ENCODE results near the gene SMIM5. TPM values are rescaled to one million over a fixed set of nuclear protein-coding genes. Genes with fewer than 3 reads are reported as not detected.

Gene SMIM5
- polyA plus RNA-seq, 1 donor from 2014 or later: 0.59 TPM

- TF ChIP-seq TAF1 (IDR thresholded peaks at IDR 0.05; ENCODE audit: low read depth) (no peak), EZH2 (IDR thresholded peaks at IDR 0.05; ENCODE audit: borderline replicate concordance, insufficient read depth, low read length, poor library complexity, severe bottlenecking) (no peak), POLR2AphosphoS5 (IDR thresholded peaks at IDR 0.05) (no peak), MXI1 (conservative IDR thresholded peaks at IDR 0.05; ENCODE audit: poor library complexity, severe bottlenecking) (no peak), RAD21 (conservative IDR thresholded peaks at IDR 0.05) (no peak), REST (IDR thresholded peaks at IDR 0.05; ENCODE audit: borderline replicate concordance) (no peak), EP300 (conservative IDR thresholded peaks at IDR 0.05; ENCODE audit: poor library complexity, severe bottlenecking) (no peak), CTCF (IDR thresholded peaks at IDR 0.05; ENCODE audit: poor library complexity, severe bottlenecking) (no peak), SMC3 (conservative IDR thresholded peaks at IDR 0.05; ENCODE audit: poor library complexity) (no peak)
- Histone ChIP-seq H3K36me3 (ENCODE audit: insufficient read depth, low read length) (no peaks in the 10 kb centered on the region), H3K79me2 (replicated peaks; ENCODE audit: insufficient read depth, low read length) (no peaks in the 10 kb centered on the region), H3K9ac (ENCODE audit: low read length) (no peak overlapping the region), H3K9me3 (ENCODE audit: low read length) (no peaks in the 10 kb centered on the region), H3K27me3 (ENCODE audit: insufficient read depth, low read depth, low read length) (no peaks in the 10 kb centered on the region), H3K4me2 (ENCODE audit: low read length) (no peak overlapping the region), H3K9me2 (ENCODE audit: insufficient read depth, low read length) (no peaks in the 10 kb centered on the region), H2AFZ (ENCODE audit: low read depth, low read length) (no peak overlapping the region), H3K27ac (ENCODE audit: low read length) (no peak overlapping the region), H4K20me1 (ENCODE audit: insufficient read depth) (no peaks in the 10 kb centered on the region), H3K4me3 (ENCODE audit: low read length) (no peak overlapping the region), H3F3A (ENCODE audit: insufficient read depth, low read length, poor library complexity, severe bottlenecking) (no peaks in the 10 kb centered on the region)
Observed at GRCh38 chr17:75641343-75641742, 8.1 kb downstream of the SMIM5 start.

GRCh38 chr17:75642182-75642783 is 9.0 kb downstream of the SMIM5 start:
- no peak overlapping the region for H2AFZ ChIP-seq (ENCODE audit: low read depth, low read length)
- H3K27ac ChIP-seq (ENCODE audit: low read length): no peak overlapping the region
- no peaks in the 10 kb centered on the region for H3K9me3 ChIP-seq (ENCODE audit: low read length)
- H4K20me1 ChIP-seq (ENCODE audit: insufficient read depth): no peaks in the 10 kb centered on the region
- H3K27me3 ChIP-seq (ENCODE audit: insufficient read depth, low read depth, low read length): no peaks in the 10 kb centered on the region
- H3K36me3 ChIP-seq (ENCODE audit: insufficient read depth, low read length): no peaks in the 10 kb centered on the region
- H3K9ac ChIP-seq (ENCODE audit: low read length): no peak overlapping the region
- H3K4me2 ChIP-seq (ENCODE audit: low read length): no peak overlapping the region
- TF ChIP-seq TAF1 (IDR thresholded peaks at IDR 0.05; ENCODE audit: low read depth) (no peak), EZH2 (IDR thresholded peaks at IDR 0.05; ENCODE audit: borderline replicate concordance, insufficient read depth, low read length, poor library complexity, severe bottlenecking) (no peak), REST (IDR thresholded peaks at IDR 0.05; ENCODE audit: borderline replicate concordance) (no peak), POLR2AphosphoS5 (IDR thresholded peaks at IDR 0.05) (no peak), CTCF (IDR thresholded peaks at IDR 0.05; ENCODE audit: poor library complexity, severe bottlenecking) (no peak), MXI1 (conservative IDR thresholded peaks at IDR 0.05; ENCODE audit: poor library complexity, severe bottlenecking) (no peak), RAD21 (conservative IDR thresholded peaks at IDR 0.05) (no peak), SMC3 (conservative IDR thresholded peaks at IDR 0.05; ENCODE audit: poor library complexity) (no peak)
- H3K9me2 ChIP-seq (ENCODE audit: insufficient read depth, low read length): no peaks in the 10 kb centered on the region
- H3K4me3 ChIP-seq (ENCODE audit: low read length): no peak overlapping the region
- H3K79me2 ChIP-seq (replicated peaks; ENCODE audit: insufficient read depth, low read length): no peaks in the 10 kb centered on the region
- no peaks in the 10 kb centered on the region for H3F3A ChIP-seq (ENCODE audit: insufficient read depth, low read length, poor library complexity, severe bottlenecking)
